ENCODE results near the gene THAP12. TPM values are rescaled to one million over a fixed set of nuclear protein-coding genes. Genes with fewer than 3 reads are reported as not detected.

The THAP12 gene
- total RNA-seq, 1 experiment from 2014 or later, result 44.1 TPM

GRCh38 chr11:76368490-76368889 lies 12.4 kb downstream of the THAP12 start:
- TF ChIP-seq ELF1 (IDR thresholded peaks at IDR 0.05; ENCODE audit: borderline replicate concordance, low read depth), result no peak
- TF ChIP-seq CBX3 (IDR thresholded peaks at IDR 0.05; ENCODE audit: low read depth), result no peak
- no peak for TF ChIP-seq ZBTB33 (IDR thresholded peaks at IDR 0.05; ENCODE audit: extremely low read depth, insufficient replicate concordance, low read length)
- no peak for TF ChIP-seq ZNF274 (IDR thresholded peaks at IDR 0.05; ENCODE audit: low read depth, low read length)
- TF ChIP-seq POLR2A (IDR thresholded peaks at IDR 0.05; ENCODE audit: borderline replicate concordance, extremely low read depth, insufficient read depth, insufficient read length), result no peak
- no peak for TF ChIP-seq POLR2AphosphoS5 (IDR thresholded peaks at IDR 0.05; ENCODE audit: low read depth, low read length)
- TF ChIP-seq CEBPB (IDR thresholded peaks at IDR 0.05; ENCODE audit: low read depth), result no peak
- TF ChIP-seq SP1 (IDR thresholded peaks at IDR 0.05; ENCODE audit: low read depth), result no peak
- no peak for TF ChIP-seq ATF3 (IDR thresholded peaks at IDR 0.05)
- no peak for TF ChIP-seq RAD21 (IDR thresholded peaks at IDR 0.05; ENCODE audit: low read depth)
- no peak for TF ChIP-seq SIN3A (IDR thresholded peaks at IDR 0.05; ENCODE audit: low read depth)
- no peak for TF ChIP-seq JUND (IDR thresholded peaks at IDR 0.05)
- CTCF ChIA-PET, result no interaction called here
- no peak for DNase-seq (ENCODE audit: low read depth, low spot score)
- Histone ChIP-seq H3K4me3 (replicated peaks in 1 of 2; ENCODE audit: low read depth in 1 of 2, low read length in 2 of 2) (no peak overlapping the region), H3K4me1 (ENCODE audit: control insufficient read depth in 1 of 2, insufficient read depth in 2 of 2, low read length in 2 of 2) (peaks cover 7 to 12% of the 10 kb centered on the region in 2 experiments; a peak in 3 of 4 replicates), H3K9me2 (ENCODE audit: insufficient read depth) (no peaks in the 10 kb centered on the region), H3K9me3 (ENCODE audit: control insufficient read depth in 1 of 2, insufficient read depth in 1 of 2, low read depth in 1 of 2, low read length in 2 of 2) (no peaks in the 10 kb centered on the region), H3K27me3 (ENCODE audit: insufficient read depth, low read length) (no peaks in the 10 kb centered on the region), H3K9ac (ENCODE audit: low read length) (no peak overlapping the region), H3K36me3 (ENCODE audit: control insufficient read depth in 1 of 2, insufficient read depth in 2 of 2, low read length in 2 of 2) (no peaks in the 10 kb centered on the region), H3K27ac (ENCODE audit: low read depth, low read length) (no peak overlapping the region), H2AFZ (ENCODE audit: low read depth, low read length, poor library complexity, severe bottlenecking) (no peak overlapping the region), H4K20me1 (ENCODE audit: insufficient read depth) (peaks cover 6% of the 10 kb centered on the region; the same call in 1 of the 2 replicates), H3K4me2 (ENCODE audit: low read length) (no peak overlapping the region), H3K79me2 (ENCODE audit: insufficient read depth, low read length) (peaks cover 95% of the 10 kb centered on the region)
- POLR2A ChIA-PET, result no interaction called here
- ATAC-seq, result no peak
- intact Hi-C loops (cut with micrococcal nuclease), result no loop called here
- RAD21 ChIA-PET (ENCODE audit: low non-redundant PET in 1 of 2, low total read pairs in 2 of 2, uncharacterized antibody in 2 of 2, unreplicated experiment in 2 of 2), result no interaction called here
- no TSS peak for BruUV-seq (replicated peaks)
